Measurements from ENCODE around the gene SPRY1.
A peak's percentile ranks its signal among the peaks of the same experiment; 100 is the strongest.

SPRY1 gene

GRCh38 chr4:123380728-123381716, 15.6 kb upstream of the SPRY1 start:
- no peak for DNase-seq

- DNase-seq: no peak
Observed at GRCh38 chr4:123381996-123382395, 14.6 kb upstream of the SPRY1 start.

GRCh38 chr4:123383566-123383965, 13.0 kb upstream of the SPRY1 start:
- DNase-seq: no peak

- DNase-seq: no peak
Observed at GRCh38 chr4:123386609-123387008, 10.0 kb upstream of the SPRY1 start.

- no peak for DNase-seq
Observed at GRCh38 chr4:123390846-123391456, 5.6 kb upstream of the SPRY1 start.

GRCh38 chr4:123393721-123394120, 2.9 kb upstream of the SPRY1 start:
- no peak for DNase-seq

- no peak for DNase-seq
Observed at GRCh38 chr4:123397144-123398065, 810 bp downstream of the SPRY1 start.

GRCh38 chr4:123398066-123398852, 1.7 kb downstream of the SPRY1 start:
- peak; percentile 30 for DNase-seq

GRCh38 chr4:123398853-123399626, 2.4 kb downstream of the SPRY1 start:
- no peak for DNase-seq

- no peak for DNase-seq
Observed at GRCh38 chr4:123399627-123400358, 3.2 kb downstream of the SPRY1 start.

- no peak for DNase-seq
Observed at GRCh38 chr4:123401271-123402120, 4.9 kb downstream of the SPRY1 start.

GRCh38 chr4:123402121-123402465, 5.5 kb downstream of the SPRY1 start:
- DNase-seq: no peak

GRCh38 chr4:123403080-123403604, 6.5 kb downstream of the SPRY1 start:
- DNase-seq: no peak

GRCh38 chr4:123404533-123404932, 7.9 kb downstream of the SPRY1 start:
- no peak for DNase-seq

- DNase-seq: no peak
Observed at GRCh38 chr4:123405267-123405865, 8.8 kb downstream of the SPRY1 start.

GRCh38 chr4:123406872-123407271, 10.3 kb downstream of the SPRY1 start:
- no peak for DNase-seq

GRCh38 chr4:123408471-123409084, 12.0 kb downstream of the SPRY1 start:
- no peak for DNase-seq

GRCh38 chr4:123409334-123409733, 12.7 kb downstream of the SPRY1 start:
- DNase-seq: no peak

GRCh38 chr4:123411514-123411913, 14.9 kb downstream of the SPRY1 start:
- DNase-seq: no peak
